IMR-90 (cell line): Measurements from ENCODE around the gene SPINT2. TPM values are rescaled to one million over a fixed set of nuclear protein-coding genes. Genes with fewer than 3 reads are reported as not detected.

Source experiments
- ATAC-seq: fragments of 200-7000 bp; cut with Tn5 transposase; 2 replicates; pipeline ENCODE4 v1.9.1; 2020; ENCODE audit warnings: low read depth, mild to moderate bottlenecking, moderate library complexity
- BruUV-seq: library from RNA; stranded (reverse); fragments of 400-500 nt; replicated peaks from 2 replicates; lab custom pipeline; 2021; lab: Mats Ljungman, UMichigan
- CTCF ChIA-PET: fragments of 300-600 bp; formaldehyde crosslinking; extraction: SDS; loops from one replicate; lab custom pipeline; 2021; ENCODE audit warnings: antibody characterized with exemption; lab: Yijun Ruan, JAX
- POLR2A ChIA-PET: fragments of 300-600 bp; sonication (Branson Sonifier 250); formaldehyde crosslinking; loops from one replicate; lab custom pipeline; 2022; ENCODE audit warnings: antibody characterized with exemption; ENCODE audit not compliant: unreplicated experiment; lab: Charles Lee
- DNase-seq: peaks from one replicate; pipeline ENCODE4 v3.0.0; 2013
- H2AFZ ChIP-seq: replicated peaks from 2 replicates; pipeline ENCODE3; 2013; ENCODE audit warnings: low read length, mild to moderate bottlenecking; ENCODE audit not compliant: poor library complexity
- H2AK5ac ChIP-seq: 2 replicates; pipeline ENCODE4 v1.6.1; 2013; ENCODE audit warnings: low read depth, low read length, inconsistent platforms
- H2AK9ac ChIP-seq: replicated peaks from 2 replicates; pipeline ENCODE3; 2013; ENCODE audit warnings: mild to moderate bottlenecking, low read depth, low read length, moderate library complexity; ENCODE audit not compliant: poor library complexity
- H2BK120ac ChIP-seq: 2 replicates; pipeline ENCODE4 v1.6.1; 2013; ENCODE audit warnings: low read depth, low read length, inconsistent platforms
- H2BK15ac ChIP-seq: 3 replicates; pipeline ENCODE4 v1.6.1; 2013; ENCODE audit warnings: low read depth, low read length, inconsistent platforms
- H2BK20ac ChIP-seq: 2 replicates; pipeline ENCODE4 v1.6.1; 2013; ENCODE audit warnings: low read depth, mild to moderate bottlenecking, inconsistent platforms, low read length, moderate library complexity
- H2BK5ac ChIP-seq: 2 replicates; pipeline ENCODE4 v1.6.1; 2013; ENCODE audit warnings: mild to moderate bottlenecking, low read depth, low read length, inconsistent platforms; ENCODE audit not compliant: poor library complexity, severe bottlenecking
- H3K14ac ChIP-seq: replicated peaks from 2 replicates; pipeline ENCODE4 v1.6.1; 2013; ENCODE audit warnings: low read depth, low read length, inconsistent platforms
- H3K18ac ChIP-seq: 2 replicates; pipeline ENCODE4 v1.6.1; 2013; ENCODE audit warnings: low read depth, low read length, control low read depth
- H3K23ac ChIP-seq: 2 replicates; pipeline ENCODE4 v1.6.1; 2013; ENCODE audit warnings: low read depth, low read length, inconsistent platforms
- H3K27ac ChIP-seq: 2 replicates; pipeline ENCODE4 v1.5.1; 2013; ENCODE audit warnings: mild to moderate bottlenecking, control low read depth, low read length; ENCODE audit not compliant: insufficient read depth
- H3K27me3 ChIP-seq: 2 replicates; pipeline ENCODE4 v1.6.1; 2013; ENCODE audit warnings: low read length; ENCODE audit not compliant: control insufficient read depth, insufficient read depth
- H3K36me3 ChIP-seq: 2 replicates; pipeline ENCODE4 v1.6.1; 2013; ENCODE audit warnings: low read length, mixed read lengths; ENCODE audit not compliant: control insufficient read depth, insufficient read depth
- H3K4ac ChIP-seq: 2 replicates; pipeline ENCODE4 v1.6.1; 2013; ENCODE audit warnings: low read depth, low read length, inconsistent platforms
- H3K4me1 ChIP-seq: 2 replicates; pipeline ENCODE4 v1.6.1; 2013; ENCODE audit warnings: low read length, mixed read lengths; ENCODE audit not compliant: control insufficient read depth, insufficient read depth
- H3K4me2 ChIP-seq: 2 replicates; pipeline ENCODE4 v1.6.1; 2013; ENCODE audit warnings: low read depth, mild to moderate bottlenecking, control low read depth, low read length, moderate library complexity
- H3K4me3 ChIP-seq: 2 replicates; pipeline ENCODE4 v1.5.1; 2013; ENCODE audit warnings: low read depth, mild to moderate bottlenecking, control low read depth, low read length, moderate library complexity; ENCODE audit not compliant: insufficient read depth
- H3K56ac ChIP-seq: 2 replicates; pipeline ENCODE4 v1.6.1; 2013; ENCODE audit warnings: low read length, inconsistent platforms; ENCODE audit not compliant: insufficient read depth; ENCODE audit errors: extremely low read depth
- H3K79me1 ChIP-seq, 2 experiments: 2 replicates each; pipeline ENCODE4 v1.6.1; 2013; ENCODE audit warnings: low read length in 2 of 2, inconsistent platforms in 1 of 2, low read depth in 1 of 2
- H3K9ac ChIP-seq: 2 replicates; pipeline ENCODE4 v1.6.1; 2013; ENCODE audit warnings: low read depth, low read length, control low read depth
- H3K9me1 ChIP-seq: 2 replicates; pipeline ENCODE4 v1.6.1; 2013; ENCODE audit warnings: low read length, inconsistent platforms; ENCODE audit not compliant: insufficient read depth
- H3K9me3 ChIP-seq: 2 replicates; pipeline ENCODE4 v1.6.1; 2013; ENCODE audit warnings: low read length; ENCODE audit not compliant: control insufficient read depth, insufficient read depth
- H4K20me1 ChIP-seq: 2 replicates; pipeline ENCODE4 v1.6.1; 2013; ENCODE audit warnings: low read length, inconsistent platforms; ENCODE audit not compliant: insufficient read depth
- H4K5ac ChIP-seq: 2 replicates; pipeline ENCODE4 v1.6.1; 2013; ENCODE audit warnings: mild to moderate bottlenecking, low read depth, low read length, control low read depth
- H4K8ac ChIP-seq, 2 experiments: 2 replicates each; pipeline ENCODE4 v1.6.1; 2013; ENCODE audit warnings: low read depth in 2 of 2, low read length in 2 of 2, control low read depth in 1 of 2, inconsistent platforms in 1 of 2
- H4K91ac ChIP-seq: 2 replicates; pipeline ENCODE4 v1.6.1; 2013; ENCODE audit warnings: low read depth, low read length, inconsistent platforms; ENCODE audit not compliant: insufficient read depth
- POLR2A ChIP-seq: IDR thresholded peaks from 2 replicates; pipeline ENCODE4 v1.6.1; 2012; ENCODE audit warnings: mild to moderate bottlenecking, low read depth, low read length
- SMC3 ChIP-seq: fragments of 150-350 bp; IDR thresholded peaks from 2 replicates; pipeline ENCODE4 v1.6.1; 2016; ENCODE audit warnings: low read depth, mild to moderate bottlenecking, antibody characterized with exemption, low read length, moderate library complexity
- WGBS, 2 experiments: methylation state at CpG; one replicate each; pipeline versions ENCODE4 v1.1.5 to v1.1.7; 2013; ENCODE audit warnings: missing lambda C conversion rate in 2 of 2; ENCODE audit not compliant: insufficient read length in 1 of 2; ENCODE audit errors: extremely low coverage in 2 of 2; 5-methylcytosine and 5-hydroxymethylcytosine counted together
- dilution Hi-C: fragments of 300-500 bp; cut with HindIII; formaldehyde crosslinking; loops from one replicate; pipeline ENCODE4 v1.14.3; 2018; ENCODE audit warnings: low sequenced_read_pairs; ENCODE audit not compliant: unreplicated experiment
- in situ Hi-C: fragments of 300-500 bp; cut with MboI; formaldehyde crosslinking; loops from 3 replicates; pipeline ENCODE4 v1.14.3; 2019; ENCODE audit warnings: low sequenced_read_pairs, inconsistent platforms, mixed read lengths
- intact Hi-C: fragments of 100-400 bp; cut with micrococcal nuclease; formaldehyde crosslinking; loops from 2 replicates; pipeline ENCODE4 v1.10.0; 2022
- polyA plus RNA-seq, 3 experiments: library from polyadenylated mRNA; depleted of rRNA; stranded (reverse); fragments of >200 nt; gene quantifications; 2 replicates each; pipeline ENCODE4 v1.2.3, GENCODE V29; 2012; ENCODE audit warnings: low replicate concordance in 1 of 3
- total RNA-seq: library from RNA; depleted of rRNA; stranded (reverse); fragments of >200 nt; gene quantifications from 2 replicates; pipeline ENCODE4 v1.2.3, GENCODE V29; 2012

SPINT2 gene
- total and polyA plus RNA-seq, 2 of the 4 experiments (the other 2 are of a cell fraction) = 0.54 to 1.2 TPM

DNA sequence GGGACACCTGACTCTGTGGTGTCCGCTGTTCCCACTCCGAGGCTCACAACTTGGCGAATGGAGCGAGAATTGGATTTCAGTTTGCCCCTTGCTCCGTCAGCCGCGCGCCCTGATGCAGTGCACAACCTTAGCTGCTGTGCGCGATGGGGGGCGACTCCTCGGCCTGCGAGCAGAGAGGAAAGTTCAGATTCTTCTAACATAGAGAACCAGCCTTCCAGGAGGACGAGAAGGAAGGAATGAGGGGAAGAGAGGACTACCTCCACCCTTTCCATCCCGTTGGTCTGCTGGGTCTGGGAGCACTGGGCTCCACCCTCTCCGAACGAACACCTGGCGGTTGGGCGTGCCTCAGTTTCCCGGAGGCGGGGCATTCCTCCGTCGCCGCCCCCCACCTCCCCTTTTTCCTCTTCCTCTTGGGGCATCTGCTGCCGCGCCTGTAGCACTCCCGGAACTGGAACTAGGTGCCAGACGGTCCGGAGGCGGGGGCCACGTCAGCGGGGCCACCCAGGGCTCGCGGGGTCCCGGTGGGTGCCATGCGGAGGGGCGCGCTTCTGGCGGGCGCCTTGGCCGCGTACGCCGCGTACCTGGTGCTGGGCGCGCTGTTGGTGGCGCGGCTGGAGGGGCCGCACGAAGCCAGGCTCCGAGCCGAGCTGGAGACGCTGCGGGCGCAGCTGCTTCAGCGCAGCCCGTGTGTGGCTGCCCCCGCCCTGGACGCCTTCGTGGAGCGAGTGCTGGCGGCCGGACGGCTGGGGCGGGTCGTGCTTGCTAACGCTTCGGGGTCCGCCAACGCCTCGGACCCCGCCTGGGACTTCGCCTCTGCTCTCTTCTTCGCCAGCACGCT is 55.3 kb downstream of the SPINT2 start, which contains the start of gene KCNK6:
KCNK6 (plus strand) TSS at position 425 of the 838 bp plus-strand sequence; CDS start at position 531, 106 bp downstream.
- peak within 1 kb of the TSS; percentile 95 for H2AFZ ChIP-seq
- H2BK5ac ChIP-seq = no peak within 1 kb of the TSS
- peak within 1 kb of the TSS; percentile 66 for H2AK5ac ChIP-seq
- peak within 1 kb of the TSS; percentile 86 for H3K4me2 ChIP-seq
- peak within 1 kb of the TSS; percentile 68 for H4K91ac ChIP-seq
- peak within 1 kb of the TSS; percentile 56 for H3K4me3 ChIP-seq
- peak within 1 kb of the TSS; percentile 18 for H3K14ac ChIP-seq
- peak within 1 kb of the TSS; percentile 74; the same call in 2 of the 3 replicates for H2BK15ac ChIP-seq
- in situ Hi-C loops = no loop called here
- ChIA-PET CTCF (interaction anchor here (0.7 to 1.4 kb wide), 4 partner anchors 68 to 85 kb away, joined by 3 to 5 read pairs (median 4); no protein-coding TSS in a partner anchor), POLR2A (interaction anchor here (0.5 kb wide), 1 partner anchor 80 kb away, joined by 11 read pairs; no protein-coding TSS in a partner anchor)
- H4K20me1 ChIP-seq = no peaks in the 10 kb centered on the region
- ATAC-seq (peak; percentile 19), DNase-seq (no peak)
- H3K79me1 ChIP-seq = peaks cover 6 to 14% of the 10 kb centered on the region in 2 experiments
- peak within 1 kb of the TSS; percentile 44 for H3K4ac ChIP-seq
- H3K9me3 ChIP-seq = no peaks in the 10 kb centered on the region
- no peak within 1 kb of the TSS for H3K56ac ChIP-seq
- peak within 1 kb of the TSS; percentile 45 for H3K9ac ChIP-seq
- H3K27me3 ChIP-seq = no peaks in the 10 kb centered on the region; the same call in 1 of the 2 replicates
- WGBS, 2 experiments = 3% methylated on average over 41 of the region's 76 CpGs; no CpG with 5 or more reads in 1 of the 2 experiments
- intact Hi-C loops = no loop called here
- peak within 1 kb of the TSS; percentile 45; the same call in 1 of the 2 replicates for H2BK120ac ChIP-seq
- H3K36me3 ChIP-seq = 0 out of 2 replicates have a peak, but pooled peaks cover 1% of the 10 kb centered on the region
- no TSS peak for BruUV-seq
- no peak within 1 kb of the TSS; the same call in 1 of the 2 replicates for H2BK20ac ChIP-seq
- TF ChIP-seq POLR2A = peak; percentile 23; the same call in 1 of the 2 replicates
- no peak for TF ChIP-seq SMC3
- H3K4me1 ChIP-seq = peaks cover 6% of the 10 kb centered on the region
- H3K23ac ChIP-seq = peak within 1 kb of the TSS; percentile 21; the same call in 1 of the 2 replicates
- peak within 1 kb of the TSS; percentile 31 for H4K5ac ChIP-seq
- H3K27ac ChIP-seq = no peak within 1 kb of the TSS; the same call in 1 of the 2 replicates
- H3K18ac ChIP-seq = peak within 1 kb of the TSS; percentile 33
- dilution Hi-C loops = no loop called here
- H2AK9ac ChIP-seq = peak within 1 kb of the TSS; percentile 92
- H3K9me1 ChIP-seq = 0 out of 2 replicates have a peak, but pooled peaks cover 5% of the 10 kb centered on the region
- peak within 1 kb of the TSS; percentile 82 to 86 for H4K8ac ChIP-seq
